ENCODE results near the gene QRSL1.

- no peak for TF ChIP-seq CTCF (IDR thresholded peaks at IDR 0.05)
- no peak for TF ChIP-seq EZH2 (IDR thresholded peaks at IDR 0.05)
- no peak for TF ChIP-seq EZH2phosphoT487 (IDR thresholded peaks at IDR 0.05)
These were observed 11.5 kb upstream of the QRSL1 start for GRCh38 chr6:106617857-106618256.

Data from neural progenitor cell (in vitro differentiated cells).